HepG2 (cell line): ENCODE measurements around the gene SASH3. TPM values are rescaled to one million over a fixed set of nuclear protein-coding genes. Genes with fewer than 3 reads are reported as not detected.

Experiments
- ATAC-seq: fragments of 200-7000 bp; cut with Tn5 transposase; 3 replicates; pipeline ENCODE4 v1.9.1; 2020; ENCODE audit warnings: mild to moderate bottlenecking, moderate library complexity
- BruUV-seq: library from RNA; stranded (reverse); fragments of 400-500 nt; replicated peaks from 2 replicates; lab custom pipeline; 2021; lab: Mats Ljungman, UMichigan
- CTCF ChIA-PET: fragments of 300-600 bp; formaldehyde crosslinking; extraction: SDS; loops from one replicate; lab custom pipeline; 2021; ENCODE audit warnings: low total read pairs, inconsistent platforms, low intra/inter-chr PET ratio; lab: Yijun Ruan, JAX
- POLR2A ChIA-PET: fragments of 350-600 bp; sonication (Branson Sonifier 250); formaldehyde crosslinking; loops from one replicate; lab custom pipeline; 2020; ENCODE audit warnings: antibody characterized with exemption, inconsistent platforms; lab: Yijun Ruan, JAX
- DNase-seq: peaks from one replicate; pipeline ENCODE4 v3.0.0-alpha.2; 2015; ENCODE audit warnings: low spot score
- FAIRE-seq: peaks from 3 replicates; lab custom pipeline; 2011; peaks lifted over from hg19 to GRCh38; lab: Jason Lieb, UNC
- H2AFZ ChIP-seq: one replicate; pipeline ENCODE4 v1.6.1; 2011; ENCODE audit warnings: low read length, inconsistent platforms
- H3K27ac ChIP-seq: fragments of 300-600 bp; 3 replicates; pipeline ENCODE4 v1.8.0; 2011; ENCODE audit warnings: mixed run types, mild to moderate bottlenecking, mixed read lengths, low read length, inconsistent platforms; ENCODE audit not compliant: insufficient read depth; ENCODE audit errors: extremely low read length
- H3K27me3 ChIP-seq, 2 experiments: fragments of 200-600 bp in 1 of 2; 2 replicates in 1 of 2; 3 replicates in 1 of 2; pipeline versions ENCODE4 v1.6.0 to v1.8.0; 2011; ENCODE audit warnings: low read length in 2 of 2, mild to moderate bottlenecking in 2 of 2, moderate library complexity in 2 of 2, inconsistent platforms in 1 of 2; ENCODE audit not compliant: insufficient read depth in 2 of 2, control insufficient read depth in 1 of 2
- H3K36me3 ChIP-seq, 2 experiments: fragments of 200-600 bp in 1 of 2; replicated peaks in 1 of 2; 2 replicates in 1 of 2; 3 replicates in 1 of 2; pipeline versions ENCODE4 v1.5.1 to v1.8.0; 2011; ENCODE audit warnings: low read length in 2 of 2, inconsistent platforms in 1 of 2; ENCODE audit not compliant: insufficient read depth in 2 of 2, control insufficient read depth in 1 of 2
- H3K4me1 ChIP-seq: 2 replicates; pipeline ENCODE4 v1.5.1; 2012; ENCODE audit warnings: low read length, inconsistent platforms; ENCODE audit not compliant: insufficient read depth
- H3K4me2 ChIP-seq: 2 replicates; pipeline ENCODE4 v1.6.0; 2011; ENCODE audit warnings: low read depth, low read length, inconsistent platforms
- H3K4me3 ChIP-seq, 3 experiments: fragments of 200-600 bp in 1 of 3; sonication (generic), shearing (Covaris generic) in 1 of 3; replicated peaks in 1 of 3; 2 replicates each; pipeline ENCODE4 v1.5.1; 2011 to 2016; ENCODE audit warnings: low read length in 3 of 3, inconsistent platforms in 2 of 3, low read depth in 2 of 3, mild to moderate bottlenecking in 2 of 3, control low read depth in 1 of 3, mixed read lengths in 1 of 3; ENCODE audit not compliant: insufficient read depth in 1 of 3
- H3K79me2 ChIP-seq: one replicate; pipeline ENCODE4 v1.6.1; 2011; ENCODE audit warnings: low read length, inconsistent platforms; ENCODE audit not compliant: insufficient read depth
- H3K9ac ChIP-seq: 2 replicates; pipeline ENCODE4 v1.6.0; 2011; ENCODE audit warnings: mild to moderate bottlenecking, low read depth, low read length, inconsistent platforms; ENCODE audit not compliant: insufficient read depth
- H3K9me3 ChIP-seq: 2 replicates; pipeline ENCODE4 v1.5.1; 2012; ENCODE audit warnings: mild to moderate bottlenecking, low read length
- H4K20me1 ChIP-seq: 2 replicates; pipeline ENCODE4 v1.6.0; 2011; ENCODE audit warnings: inconsistent platforms, mild to moderate bottlenecking, low read length, moderate library complexity; ENCODE audit not compliant: insufficient read depth
- ATF7-NPFF ChIP-seq: sonication (generic); formaldehyde crosslinking; IDR thresholded peaks from 2 replicates; pipeline ENCODE4 v1.8.1; 2023; ENCODE audit warnings: mild to moderate bottlenecking, low read depth, missing genetic modification reagents, moderate library complexity
- DZIP1 ChIP-seq: sonication (generic); formaldehyde crosslinking; IDR thresholded peaks from 2 replicates; pipeline ENCODE4 v1.5.0; 2020; ENCODE audit warnings: mild to moderate bottlenecking, missing genetic modification reagents
- ETV6 ChIP-seq: sonication (generic); formaldehyde crosslinking; conservative IDR thresholded peaks from 2 replicates; pipeline ENCODE4 v1.4.0; 2020; ENCODE audit warnings: missing genetic modification reagents
- KDM4B ChIP-seq: sonication (generic); formaldehyde crosslinking; IDR thresholded peaks from 2 replicates; pipeline ENCODE4 v1.4.0; 2020; ENCODE audit warnings: missing genetic modification reagents
- MBD4 ChIP-seq: IDR thresholded peaks from 2 replicates; pipeline ENCODE4 v1.6.1; 2012; ENCODE audit warnings: low read length, inconsistent platforms, borderline replicate concordance
- POLR2A ChIP-seq, 2 experiments: IDR thresholded peaks; 2 replicates each; pipeline ENCODE4 v1.6.1; 2011; ENCODE audit warnings: low read depth in 2 of 2, low read length in 2 of 2, mild to moderate bottlenecking in 1 of 2, moderate library complexity in 1 of 2; ENCODE audit not compliant: insufficient read depth in 1 of 2
- REPIN1 ChIP-seq: sonication (generic); formaldehyde crosslinking; IDR thresholded peaks from 2 replicates; pipeline ENCODE4 v1.8.0; 2022; ENCODE audit warnings: missing genetic modification reagents, low read depth, mild to moderate bottlenecking, borderline replicate concordance
- SKI ChIP-seq: fragments of 450-650 bp; IDR thresholded peaks from one replicate; pipeline ENCODE4 v1.6.1; 2018; ENCODE audit warnings: mild to moderate bottlenecking; ENCODE audit not compliant: partially characterized antibody
- SNAPC2 ChIP-seq: sonication (generic); formaldehyde crosslinking; IDR thresholded peaks from 2 replicates; pipeline ENCODE4 v1.8.1; 2022; ENCODE audit warnings: mild to moderate bottlenecking, missing genetic modification reagents
- ZBTB21 ChIP-seq: sonication (generic); formaldehyde crosslinking; IDR thresholded peaks from 2 replicates; pipeline ENCODE4 v1.4.0; 2020; ENCODE audit warnings: missing genetic modification reagents
- ZNF766 ChIP-seq: sonication (generic); formaldehyde crosslinking; IDR thresholded peaks from 2 replicates; pipeline ENCODE4 v1.5.0; 2020; ENCODE audit warnings: missing genetic modification reagents, borderline replicate concordance
- ZSCAN21 ChIP-seq: sonication (generic); formaldehyde crosslinking; IDR thresholded peaks from 2 replicates; pipeline ENCODE4 v1.8.0; 2022; ENCODE audit warnings: mild to moderate bottlenecking, missing genetic modification reagents, moderate library complexity, borderline replicate concordance
- WGBS: methylation state at CpG from one replicate; pipeline ENCODE4 v1.1.6; 2017; ENCODE audit warnings: low lambda C conversion rate; 5-methylcytosine and 5-hydroxymethylcytosine counted together
- in situ Hi-C: cut with HindIII; loops from 2 replicates; pipeline ENCODE4 v1.10.0; 2017; ENCODE audit warnings: low pct_unique_long_range_greater_than_20kb; ENCODE audit not compliant: extremely low pct_ligation_motif_present
- intact Hi-C: fragments of 100-400 bp; cut with micrococcal nuclease; formaldehyde crosslinking; loops from one replicate; pipeline ENCODE4 v1.10.0; 2022; ENCODE audit not compliant: unreplicated experiment
- polyA plus RNA-seq, 8 experiments: library from polyadenylated mRNA; depleted of rRNA in 3 of 8; stranded (reverse) in 7 of 8; unstranded in 1 of 8; fragments of >200 nt; fragmentation: Illumina TruSeq in 4 of 8; extraction: Trizol in 4 of 8; gene quantifications; 2 replicates each; pipeline versions ENCODE4 v1.2.1 to v1.2.3, GENCODE V29; 2011 to 2016; ENCODE audit warnings: low read depth in 4 of 8, missing spikeins in 1 of 8, mixed read lengths in 1 of 8; ENCODE audit not compliant: insufficient read depth in 1 of 8
- total RNA-seq, 5 experiments: library from RNA; depleted of rRNA; stranded (reverse); fragments of >200 nt; fragmentation: Illumina TruSeq; extraction: Trizol; gene quantifications; 2 replicates each; pipeline ENCODE4 v1.2.3, GENCODE V29; 2016; ENCODE audit warnings: low read depth in 1 of 5

SASH3 gene
- total and polyA plus RNA-seq, 2 of the 13 experiments (the other 11 are each of a cell fraction or from before 2014, with no cell fraction given), result 0.08 TPM; not detected in 1

- ATAC-seq (no peak), FAIRE-seq (no peak), DNase-seq (no peak)
- no peak for TF ChIP-seq POLR2A (IDR thresholded peaks at IDR 0.05; ENCODE audit: insufficient read depth in 1 of 2, low read depth in 2 of 2, low read length in 2 of 2)
- no peak for TF ChIP-seq ATF7-NPFF (CRISPR knock-in tag)
- no peak for TF ChIP-seq ZNF766 (CRISPR knock-in tag)
- TF ChIP-seq ZSCAN21, result no peak
- TF ChIP-seq DZIP1 (CRISPR knock-in tag), result no peak
- no peak for TF ChIP-seq SNAPC2 (CRISPR knock-in tag)
- no peak for TF ChIP-seq MBD4
- TF ChIP-seq ZBTB21 (CRISPR knock-in tag), result no peak
- no peak for TF ChIP-seq SKI
- no peak for TF ChIP-seq ETV6
- TF ChIP-seq REPIN1, result no peak
- TF ChIP-seq KDM4B, result no peak
- in situ Hi-C loops, result no loop called here
- CTCF ChIA-PET, result no interaction called here
- Histone ChIP-seq H3K27ac (no peak overlapping the region), H3K27me3 (no peaks in the 10 kb centered on the region), H3K36me3 (no peaks in the 10 kb centered on the region), H2AFZ (no peak overlapping the region), H3K4me1 (peaks cover 14% of the 10 kb centered on the region; the same call in 1 of the 2 replicates), H3K79me2 (no peaks in the 10 kb centered on the region), H4K20me1 (no peaks in the 10 kb centered on the region), H3K9me3 (no peaks in the 10 kb centered on the region), H3K9ac (no peak overlapping the region), H3K4me3 (no peak overlapping the region), H3K4me2 (no peak overlapping the region)
- no TSS peak for BruUV-seq
- POLR2A ChIA-PET, result no interaction called here
- intact Hi-C loops, result no loop called here
- WGBS, result no CpG with 5 or more reads among the region's 4 CpGs
Observed at GRCh38 chrX:129782706-129783105, 3.0 kb downstream of the SASH3 start.
